ENCODE results near the gene RPL13.
"Not testable (repeated sequence)": the region's sequence is repeated elsewhere in the genome, so short reads cannot be mapped to it uniquely, and the experiment has no call there.

The RPL13 gene

GRCh38 chr16:89576153-89577054 lies 15.9 kb downstream of the RPL13 start:
- FAIRE-seq (no peak), DNase-seq (ENCODE audit: low spot score) (no peak)

- FAIRE-seq: no peak
- DNase-seq (ENCODE audit: low spot score): no peak
Measured at GRCh38 chr16:89577055-89577759, 16.7 kb downstream of the RPL13 start.

DNA sequence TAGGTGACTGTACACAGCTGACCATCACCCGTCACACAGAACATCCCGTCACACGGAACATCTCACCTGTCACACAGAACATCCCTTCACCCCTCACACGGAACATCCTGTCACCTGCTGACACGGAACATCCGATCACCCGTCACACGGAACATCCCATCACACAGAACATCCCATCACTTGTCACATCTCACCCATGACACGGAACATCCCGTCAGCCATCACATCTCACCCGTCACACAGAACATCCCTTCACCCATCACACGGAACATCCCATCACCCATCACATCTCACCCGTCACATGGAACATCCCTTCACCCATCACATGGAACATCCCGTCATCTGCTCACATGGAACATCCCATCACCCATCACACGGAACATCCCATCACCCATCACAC lies 18.9 kb downstream of the RPL13 start:
- FAIRE-seq (no peak), DNase-seq (ENCODE audit: low spot score) (no peak)

- FAIRE-seq (peak; percentile 97), DNase-seq (ENCODE audit: low spot score) (peak; percentile 97)
Measured at GRCh38 chr16:89581045-89581695, 20.7 kb downstream of the RPL13 start.

DNA sequence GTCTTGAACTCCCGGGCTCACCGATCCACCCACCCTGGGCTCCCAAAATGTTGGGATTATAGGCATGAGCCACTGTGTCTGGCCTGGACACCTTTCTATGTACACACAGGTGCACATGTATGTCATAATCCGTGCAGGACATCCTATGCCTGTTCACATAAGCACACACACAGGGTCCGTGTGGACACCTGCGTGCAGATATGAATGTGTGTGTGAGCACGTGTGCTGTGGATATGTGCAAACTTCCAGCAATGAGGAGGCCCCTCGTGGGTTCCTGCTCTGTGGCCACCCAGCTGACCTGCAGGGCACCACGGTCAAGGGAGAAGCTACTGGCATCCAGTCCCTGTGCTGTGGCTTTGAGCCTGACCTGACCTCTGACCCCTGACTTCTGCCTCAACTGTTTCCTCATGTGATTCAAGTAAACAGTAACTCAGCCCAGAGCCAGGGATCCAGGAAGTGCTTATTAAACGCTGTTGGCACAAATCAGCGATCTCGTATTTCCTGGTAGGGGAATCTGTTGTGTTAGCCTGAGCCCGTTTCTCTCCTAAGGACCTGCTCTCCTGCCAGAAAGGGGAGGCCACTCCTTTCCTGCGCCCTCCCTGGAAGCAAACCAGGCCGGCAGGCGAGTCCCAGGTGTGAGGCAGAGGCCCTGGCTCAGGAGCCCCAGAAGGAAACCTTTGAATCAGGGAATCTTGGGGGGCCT lies 21.5 kb downstream of the RPL13 start:
- FAIRE-seq (peak; percentile 85), DNase-seq (ENCODE audit: low spot score) (peak; percentile 78)

- DNase-seq (ENCODE audit: low spot score) (no peak), FAIRE-seq (no peak)
Measured at GRCh38 chr16:89582614-89583196, 22.2 kb downstream of the RPL13 start.

DNA sequence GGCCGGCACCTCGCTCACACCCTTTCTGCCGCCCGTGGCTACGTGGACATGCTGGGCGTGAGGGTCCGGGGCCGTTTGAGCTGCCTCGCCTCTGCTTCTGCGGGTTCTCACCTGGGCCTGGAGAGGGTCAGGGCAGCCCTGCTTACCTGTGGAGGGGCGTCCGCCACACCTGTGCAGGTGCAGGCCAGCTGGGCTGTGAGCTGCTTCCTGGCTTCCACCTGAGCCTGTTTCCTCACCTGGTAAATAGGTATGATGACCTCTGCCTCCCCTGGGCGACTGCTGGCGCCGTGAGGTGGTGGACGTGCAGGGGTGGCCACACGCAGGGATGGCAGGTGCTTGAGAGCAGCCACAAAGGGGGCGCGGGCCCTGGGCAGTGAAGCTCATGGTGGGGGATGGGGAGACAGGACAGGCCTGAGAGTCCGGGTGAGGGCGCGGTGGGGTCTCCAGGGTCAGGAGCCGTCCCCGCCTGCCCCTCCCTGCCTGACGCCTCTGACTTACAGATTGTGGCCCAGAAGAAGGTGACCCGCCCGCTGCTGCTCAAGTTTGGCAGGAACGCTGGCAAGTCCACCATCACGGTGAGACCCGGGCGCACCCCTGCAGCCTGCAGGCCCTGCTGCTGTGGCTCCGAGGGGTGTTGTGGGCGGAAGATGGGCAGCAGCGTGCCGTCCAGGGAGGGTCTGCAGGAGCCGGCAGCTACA lies 22.9 kb downstream of the RPL13 start:
- FAIRE-seq: no peak
- no peak for DNase-seq (ENCODE audit: low spot score)

DNA sequence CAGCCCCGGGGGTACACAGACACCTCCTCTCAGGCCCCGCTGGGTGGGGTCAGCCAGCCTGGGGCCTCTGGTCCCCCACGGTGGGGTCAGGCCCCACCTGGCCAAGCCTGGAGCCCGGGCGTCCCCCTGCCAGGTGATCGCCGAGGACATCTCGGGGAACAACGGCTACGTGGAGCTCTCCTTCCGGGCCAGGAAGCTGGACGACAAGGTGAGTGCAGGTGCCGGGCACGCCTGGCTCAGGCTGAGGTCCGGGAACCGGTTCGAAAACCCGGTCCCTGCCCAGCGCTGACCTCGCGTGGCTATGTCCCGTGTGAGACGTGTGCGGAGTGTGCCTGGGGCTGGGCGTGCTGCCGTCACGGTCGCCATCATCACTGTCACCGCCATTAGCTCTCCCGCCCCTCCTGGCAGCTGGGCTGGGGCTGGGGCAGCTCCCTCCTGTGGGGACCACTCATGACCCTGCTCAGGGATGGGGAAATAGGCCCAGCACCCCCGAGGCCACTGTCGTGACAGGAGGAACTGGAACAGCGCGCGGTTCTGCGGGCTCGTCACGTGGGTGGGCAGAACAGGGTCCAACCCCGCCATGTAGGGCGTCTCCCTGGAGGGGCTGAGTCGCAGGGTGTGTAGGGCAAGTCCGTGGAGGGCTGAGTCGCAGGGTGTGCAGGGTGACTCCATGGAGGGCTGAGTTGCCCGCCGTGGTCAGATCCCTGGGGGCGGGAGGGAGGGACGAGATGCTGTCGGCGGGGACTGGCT lies 23.6 kb downstream of the RPL13 start:
- no peak for DNase-seq (ENCODE audit: low spot score)
- no peak for FAIRE-seq

GRCh38 chr16:89584768-89585549 lies 24.5 kb downstream of the RPL13 start:
- FAIRE-seq: no peak

GRCh38 chr16:89586218-89586617 lies 25.7 kb downstream of the RPL13 start:
- no peak for DNase-seq (ENCODE audit: low spot score)
- no peak for FAIRE-seq

More at GRCh38 chr16:89584768-89585549, 24.5 kb downstream of the RPL13 start:
- no peak for DNase-seq (ENCODE audit: low spot score)

- no peak for FAIRE-seq
Measured at GRCh38 chr16:89586853-89587252, 26.4 kb downstream of the RPL13 start.

DNA sequence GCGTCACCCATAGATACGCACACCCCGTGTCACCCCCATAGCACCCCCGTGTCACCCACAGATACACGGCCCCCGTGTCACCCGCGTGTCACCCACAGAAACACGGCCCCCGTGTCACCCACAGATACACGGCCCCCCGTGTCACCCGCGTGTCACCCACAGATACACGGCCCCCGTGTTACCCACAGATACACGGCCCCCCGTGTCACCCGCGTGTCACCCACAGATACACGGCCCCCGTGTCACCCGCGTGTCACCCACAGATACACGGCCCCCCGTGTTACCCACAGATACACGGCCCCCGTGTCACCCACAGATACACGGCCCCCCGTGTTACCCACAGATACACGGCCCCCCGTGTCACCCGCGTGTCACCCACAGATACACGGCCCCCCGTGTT lies 27.2 kb downstream of the RPL13 start:
- not testable (repeated sequence) for FAIRE-seq; DNase-seq (ENCODE audit: low spot score)

More at GRCh38 chr16:89586853-89587252, 26.4 kb downstream of the RPL13 start:
- DNase-seq (ENCODE audit: low spot score): no peak

DNA sequence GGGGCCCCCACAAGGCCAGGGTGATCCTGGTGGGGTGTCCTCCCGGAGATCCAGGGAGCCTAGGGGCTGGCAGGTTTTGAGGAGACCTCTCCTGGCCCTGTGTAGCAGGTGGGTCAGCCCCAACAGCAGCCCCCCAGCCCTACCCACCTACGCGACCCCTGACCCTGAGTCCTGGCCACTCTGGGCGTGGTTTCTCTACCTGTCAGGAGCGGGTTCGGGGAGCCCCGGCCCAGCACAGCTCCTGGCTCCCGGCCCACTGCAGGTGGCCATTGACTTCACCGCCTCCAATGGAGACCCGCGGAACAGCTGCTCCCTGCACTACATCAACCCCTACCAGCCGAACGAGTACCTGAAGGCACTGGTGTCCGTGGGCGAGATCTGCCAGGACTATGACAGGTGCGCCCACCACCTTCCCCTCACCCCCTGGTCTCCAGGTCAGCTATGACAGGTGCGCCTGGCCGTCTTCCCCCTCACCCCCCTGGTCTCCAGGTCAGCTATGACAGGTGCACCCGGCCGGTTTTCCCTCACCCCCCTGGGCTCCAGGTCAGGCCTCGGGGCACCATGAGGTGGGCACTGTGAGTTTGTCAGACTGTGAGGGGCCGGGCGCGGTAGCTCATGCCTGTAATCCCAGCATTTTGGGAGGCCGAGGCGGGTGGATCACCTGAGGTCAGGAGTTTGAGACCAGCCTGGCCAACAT lies 28.1 kb downstream of the RPL13 start:
- FAIRE-seq (no peak), DNase-seq (ENCODE audit: low spot score) (no peak)

- DNase-seq (ENCODE audit: low spot score): no peak
- no peak for FAIRE-seq
Measured at GRCh38 chr16:89589241-89589926, 28.9 kb downstream of the RPL13 start.

DNA sequence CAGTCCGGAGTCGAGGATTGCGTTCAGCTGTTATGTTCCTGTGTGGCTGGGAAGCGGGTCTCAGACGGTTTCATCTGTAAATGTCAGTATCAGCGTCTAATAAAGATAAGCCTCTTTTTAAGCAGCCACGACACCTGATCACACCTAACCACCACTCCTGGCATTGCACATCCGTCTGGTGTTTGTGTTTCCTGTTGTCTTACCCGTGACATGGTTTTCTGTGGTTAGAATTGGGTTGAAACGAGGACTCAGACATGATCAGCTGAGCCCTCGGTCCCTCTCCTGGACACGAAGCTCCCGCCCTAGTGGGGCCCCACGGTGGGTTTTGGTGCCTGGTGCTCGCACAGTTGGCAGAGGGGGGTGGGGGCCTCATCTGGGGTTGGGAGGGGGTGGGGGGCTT lies 33.4 kb downstream of the RPL13 start:
- FAIRE-seq: no peak
- no peak for DNase-seq (ENCODE audit: low spot score)

DNA sequence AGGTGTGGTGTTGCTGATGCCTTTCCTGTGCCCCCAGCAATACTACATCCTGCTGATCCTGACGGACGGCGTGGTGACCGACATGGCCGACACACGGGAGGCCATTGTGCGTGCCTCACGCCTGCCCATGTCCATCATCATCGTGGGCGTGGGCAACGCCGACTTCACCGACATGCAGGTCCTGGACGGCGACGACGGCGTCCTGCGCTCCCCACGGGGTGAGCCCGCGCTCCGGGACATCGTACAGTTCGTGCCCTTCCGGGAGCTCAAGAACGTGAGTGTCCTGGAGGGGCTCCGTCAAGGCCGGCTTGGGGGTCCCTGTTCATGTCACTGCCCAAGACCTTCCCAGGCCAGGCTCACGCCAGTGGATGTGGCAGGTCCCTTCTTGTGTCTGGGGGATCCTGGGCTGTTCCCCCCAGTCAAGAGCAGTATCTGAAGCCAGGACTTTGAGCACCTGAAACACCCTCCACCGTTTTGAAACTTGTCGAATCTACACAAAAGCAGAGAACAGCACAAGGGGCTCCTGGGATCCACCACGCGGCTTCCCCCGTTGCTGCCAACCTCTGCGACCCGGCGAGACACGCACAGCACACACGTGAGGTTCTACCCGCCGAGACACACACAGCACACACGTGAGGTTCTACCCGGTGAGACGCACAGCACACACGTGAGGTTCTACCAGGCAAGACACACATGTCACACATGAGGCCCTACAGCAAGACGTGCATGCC lies 35.0 kb downstream of the RPL13 start:
- FAIRE-seq (no peak), DNase-seq (ENCODE audit: low spot score) (no peak)

All from RCC 7860 (cell line).